Keratinocyte (primary cell): ENCODE data around the gene DNPH1. TPM values are rescaled to one million over a fixed set of nuclear protein-coding genes. Genes with fewer than 3 reads are reported as not detected.

Experiments
- DNase-seq: peaks from one replicate; pipeline ENCODE4 v3.0.0-alpha.2; 2011; ENCODE audit warnings: low read depth, missing footprints, low spot score
- FAIRE-seq: peaks from 2 replicates; lab custom pipeline; 2011; peaks lifted over from hg19 to GRCh38; lab: Jason Lieb, UNC
- H2AFZ ChIP-seq: 2 replicates; pipeline ENCODE4 v1.6.0; 2012; ENCODE audit warnings: low read length, control low read depth, inconsistent platforms; ENCODE audit not compliant: control insufficient read depth
- H3K27ac ChIP-seq: 2 replicates; pipeline ENCODE4 v1.5.1; 2011; ENCODE audit warnings: low read length; ENCODE audit not compliant: control insufficient read depth, insufficient read depth
- H3K27me3 ChIP-seq: 3 replicates; pipeline ENCODE4 v1.6.0; 2011; ENCODE audit warnings: low read length; ENCODE audit not compliant: control insufficient read depth, insufficient read depth; ENCODE audit errors: extremely low read depth
- H3K36me3 ChIP-seq, 2 experiments: 2 replicates in 1 of 2; 3 replicates in 1 of 2; pipeline ENCODE4 v1.5.1; 2011; ENCODE audit warnings: low read length in 2 of 2, mild to moderate bottlenecking in 1 of 2; ENCODE audit not compliant: control insufficient read depth in 2 of 2, insufficient read depth in 2 of 2; ENCODE audit errors: extremely low read depth in 1 of 2
- H3K4me1 ChIP-seq: 3 replicates; pipeline ENCODE4 v1.5.1; 2011; ENCODE audit warnings: low read length; ENCODE audit not compliant: control insufficient read depth, insufficient read depth; ENCODE audit errors: extremely low read depth
- H3K4me2 ChIP-seq: 3 replicates; pipeline ENCODE4 v1.6.0; 2011; ENCODE audit warnings: low read depth, low read length; ENCODE audit not compliant: control insufficient read depth, insufficient read depth; ENCODE audit errors: extremely low read depth
- H3K4me3 ChIP-seq, 3 experiments: fragments of 200-600 bp in 1 of 3; sonication (generic) in 1 of 3; 2 replicates in 2 of 3; 3 replicates in 1 of 3; pipeline ENCODE4 v1.5.1; 2011 to 2016; ENCODE audit warnings: low read length in 3 of 3, mild to moderate bottlenecking in 3 of 3, control low read depth in 2 of 3, inconsistent platforms in 1 of 3, low read depth in 1 of 3, mixed read lengths in 1 of 3, mixed run types in 1 of 3, moderate library complexity in 1 of 3; ENCODE audit not compliant: control insufficient read depth in 2 of 3, insufficient read depth in 2 of 3; ENCODE audit errors: extremely low read depth in 1 of 3
- H3K79me2 ChIP-seq: 2 replicates; pipeline ENCODE4 v1.6.0; 2012; ENCODE audit warnings: low read length; ENCODE audit not compliant: control insufficient read depth, insufficient read depth
- H3K9ac ChIP-seq: 3 replicates; pipeline ENCODE4 v1.6.0; 2011; ENCODE audit warnings: low read length; ENCODE audit not compliant: control insufficient read depth, insufficient read depth; ENCODE audit errors: extremely low read depth
- H3K9me1 ChIP-seq: 3 replicates; pipeline ENCODE4 v1.6.0; 2011; ENCODE audit warnings: low read length; ENCODE audit not compliant: control insufficient read depth, insufficient read depth; ENCODE audit errors: extremely low read depth
- H3K9me3 ChIP-seq: 2 replicates; pipeline ENCODE4 v1.5.1; 2012; ENCODE audit warnings: low read depth, low read length; ENCODE audit not compliant: control insufficient read depth
- H4K20me1 ChIP-seq: 3 replicates; pipeline ENCODE4 v1.6.0; 2011; ENCODE audit warnings: low read length; ENCODE audit not compliant: control insufficient read depth, insufficient read depth; ENCODE audit errors: extremely low read depth
- CTCF ChIP-seq, 3 experiments: IDR thresholded peaks in 1 of 3; conservative IDR thresholded peaks in 1 of 3; optimal IDR thresholded peaks in 1 of 3; 2 replicates in 2 of 3; 3 replicates in 1 of 3; pipeline versions ENCODE3 to v1.5.1; 2011; ENCODE audit warnings: low read length in 3 of 3, mild to moderate bottlenecking in 3 of 3, moderate library complexity in 2 of 3, control low read depth in 1 of 3, inconsistent platforms in 1 of 3; ENCODE audit not compliant: insufficient read depth in 2 of 3; ENCODE audit errors: extremely low read depth in 1 of 3
- EZH2 ChIP-seq: IDR thresholded peaks from one replicate; pipeline ENCODE4 v1.6.1; 2012; ENCODE audit warnings: inconsistent platforms, mild to moderate bottlenecking, low read length, moderate library complexity
- dilution Hi-C: fragments of 300-500 bp; cut with MboI; formaldehyde crosslinking; loops from one replicate; pipeline ENCODE4 v1.7.0; 2020; ENCODE audit warnings: low sequenced_read_pairs; ENCODE audit not compliant: extremely low pct_ligation_motif_present
- polyA plus RNA-seq, 5 experiments: library from polyadenylated mRNA; depleted of rRNA in 3 of 5; stranded (reverse) in 3 of 5; stranded (forward) in 1 of 5; unstranded in 1 of 5; fragments of >200 nt; gene quantifications; 1 replicate in 1 of 5; 2 replicates in 3 of 5; 3 replicates in 1 of 5; pipeline versions ENCODE4 v1.2.1 to v1.2.3, GENCODE V29; 2011 to 2012; ENCODE audit warnings: missing spikeins in 2 of 5, low read depth in 1 of 5, low replicate concordance in 1 of 5

The DNPH1 gene
- polyA plus RNA-seq, 1 donor (not counting 4 experiments of a cell fraction or from before 2014, with no cell fraction given), result 73.9 TPM

- Histone ChIP-seq H3K4me1 (peaks cover 7% of the 10 kb centered on the region), H3K27ac (no peak overlapping the region), H3K36me3 (peaks cover 35% of the 10 kb centered on the region in 2 experiments), H3K4me2 (no peak overlapping the region), H3K9ac (no peak overlapping the region), H4K20me1 (no peaks in the 10 kb centered on the region), H2AFZ (no peak overlapping the region), H3K27me3 (no peaks in the 10 kb centered on the region), H3K9me3 (no peaks in the 10 kb centered on the region), H3K79me2 (no peaks in the 10 kb centered on the region), H3K9me1 (peaks cover 3% of the 10 kb centered on the region), H3K4me3 (no peak overlapping the region)
- dilution Hi-C loops, result no loop called here
- no peak for DNase-seq
- no peak for FAIRE-seq
- TF ChIP-seq CTCF (optimal IDR thresholded peaks at IDR 0.05 in 1 of 3, IDR thresholded peaks at IDR 0.05 in 1 of 3, conservative IDR thresholded peaks at IDR 0.05 in 1 of 3; ENCODE audit: extremely low read depth in 1 of 3, insufficient read depth in 2 of 3, low read length in 3 of 3) (no peak), EZH2 (no peak)
These were observed 26.1 kb downstream of the DNPH1 start for GRCh38 chr6:43203029-43203717.

DNA sequence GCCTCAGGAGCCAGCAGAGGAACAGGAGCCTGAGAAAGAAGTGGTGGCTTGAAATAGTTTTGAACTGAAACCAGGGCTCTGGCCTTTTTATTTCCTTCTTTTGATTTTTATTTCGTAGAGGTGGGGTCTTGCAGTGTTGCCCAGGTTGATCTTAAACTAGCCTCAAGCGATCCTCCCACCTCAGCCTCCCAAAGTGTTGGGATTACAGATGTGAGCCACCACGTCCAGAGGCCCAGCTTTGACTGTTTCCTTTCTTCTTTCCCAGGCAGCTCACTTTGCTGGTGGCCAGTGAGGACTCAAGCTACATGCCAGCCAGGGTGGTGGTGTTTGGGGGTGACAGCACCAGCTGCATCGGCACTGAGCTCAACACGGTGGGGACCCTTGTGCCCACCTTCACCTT, 26.8 kb downstream of the DNPH1 start:
- H3K79me2 ChIP-seq, result no peaks in the 10 kb centered on the region
- peaks cover 3% of the 10 kb centered on the region for H3K9me1 ChIP-seq
- no peak overlapping the region for H2AFZ ChIP-seq
- H3K4me1 ChIP-seq, result peaks cover 7% of the 10 kb centered on the region
- H3K9me3 ChIP-seq, result no peaks in the 10 kb centered on the region
- no peak for TF ChIP-seq EZH2
- DNase-seq (no peak), FAIRE-seq (no peak)
- peaks cover 35% of the 10 kb centered on the region in 2 experiments for H3K36me3 ChIP-seq
- H3K4me2 ChIP-seq, result no peak overlapping the region
- H3K4me3 ChIP-seq, result no peak overlapping the region
- dilution Hi-C loops, result no loop called here
- H3K9ac ChIP-seq, result no peak overlapping the region
- H3K27me3 ChIP-seq, result no peaks in the 10 kb centered on the region
- H4K20me1 ChIP-seq, result no peaks in the 10 kb centered on the region
- H3K27ac ChIP-seq, result no peak overlapping the region
